Mammary epithelial cell (primary cell): ENCODE measurements around the gene AGER.

ENCODE experiments used
- EZH2 ChIP-seq: IDR thresholded peaks from 2 replicates; pipeline ENCODE4 v1.6.1; 2012; ENCODE audit warnings: low read length, inconsistent platforms, borderline replicate concordance
- TF ChIP-seq, protein P1 (sequence below), 2 donors: IDR thresholded peaks in 1 of 2; conservative IDR thresholded peaks in 1 of 2; 2 replicates each; pipeline ENCODE4 v1.5.1; 2011 to 2012; ENCODE audit warnings: inconsistent platforms in 2 of 2, low read length in 2 of 2, mild to moderate bottlenecking in 2 of 2, control low read depth in 1 of 2, low read depth in 1 of 2; ENCODE audit not compliant: insufficient read depth in 1 of 2; ENCODE audit errors: extremely low read depth in 1 of 2

DNA sequence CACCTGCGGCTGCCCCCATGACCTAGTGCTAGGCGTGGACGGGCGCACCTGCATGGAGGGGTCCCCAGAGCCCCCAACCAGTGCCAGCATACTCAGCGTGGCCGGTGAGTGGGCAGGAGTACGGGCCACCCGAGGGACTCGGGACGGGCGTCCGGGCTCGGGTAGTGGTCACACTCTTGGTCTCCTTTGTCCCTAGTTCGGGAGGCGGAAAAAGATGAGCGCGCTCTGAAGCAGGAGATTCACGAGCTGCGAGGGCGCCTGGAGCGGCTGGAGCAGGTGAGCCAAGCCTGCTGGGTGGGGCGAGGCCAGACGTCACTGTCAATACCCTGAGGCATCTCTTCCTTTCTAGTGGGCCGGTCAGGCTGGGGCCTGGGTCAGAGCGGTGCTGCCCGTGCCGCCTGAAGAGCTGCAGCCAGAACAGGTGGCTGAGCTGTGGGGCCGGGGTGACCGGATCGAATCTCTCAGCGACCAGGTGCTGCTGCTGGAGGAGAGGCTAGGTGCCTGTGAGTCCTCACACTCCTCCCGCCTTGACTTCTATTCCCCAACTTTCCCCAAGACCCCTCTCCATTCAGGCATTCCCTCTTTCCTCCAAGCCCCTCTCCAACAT is 16.8 kb downstream of the AGER start:
- TF ChIP-seq, protein P1, sequence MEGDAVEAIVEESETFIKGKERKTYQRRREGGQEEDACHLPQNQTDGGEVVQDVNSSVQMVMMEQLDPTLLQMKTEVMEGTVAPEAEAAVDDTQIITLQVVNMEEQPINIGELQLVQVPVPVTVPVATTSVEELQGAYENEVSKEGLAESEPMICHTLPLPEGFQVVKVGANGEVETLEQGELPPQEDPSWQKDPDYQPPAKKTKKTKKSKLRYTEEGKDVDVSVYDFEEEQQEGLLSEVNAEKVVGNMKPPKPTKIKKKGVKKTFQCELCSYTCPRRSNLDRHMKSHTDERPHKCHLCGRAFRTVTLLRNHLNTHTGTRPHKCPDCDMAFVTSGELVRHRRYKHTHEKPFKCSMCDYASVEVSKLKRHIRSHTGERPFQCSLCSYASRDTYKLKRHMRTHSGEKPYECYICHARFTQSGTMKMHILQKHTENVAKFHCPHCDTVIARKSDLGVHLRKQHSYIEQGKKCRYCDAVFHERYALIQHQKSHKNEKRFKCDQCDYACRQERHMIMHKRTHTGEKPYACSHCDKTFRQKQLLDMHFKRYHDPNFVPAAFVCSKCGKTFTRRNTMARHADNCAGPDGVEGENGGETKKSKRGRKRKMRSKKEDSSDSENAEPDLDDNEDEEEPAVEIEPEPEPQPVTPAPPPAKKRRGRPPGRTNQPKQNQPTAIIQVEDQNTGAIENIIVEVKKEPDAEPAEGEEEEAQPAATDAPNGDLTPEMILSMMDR (conservative IDR thresholded peaks at IDR 0.05 in 1 of 2, IDR thresholded peaks at IDR 0.05 in 1 of 2; ENCODE audit: extremely low read depth in 1 of 2, insufficient read depth in 1 of 2, low read depth in 1 of 2, low read length in 2 of 2): no peak
- no peak for TF ChIP-seq EZH2
